ENCODE results near the gene PAWR. TPM values are rescaled to one million over a fixed set of nuclear protein-coding genes. Genes with fewer than 3 reads are reported as not detected.

PAWR gene
- 1 to 10 TPM; 4.6 to 5.3 TPM for total RNA-seq

GRCh38 chr12:79690638-79691510 lies at the start of gene PAWR:
Gene PAWR, minus strand, starts transcription at chr12:79690964. Its CDS starts 720 bp downstream, at chr12:79690244.
- Mint-ChIP-seq H3K9me3 (no peaks in the 10 kb centered on the region), H3K27ac (no peak within 1 kb of the TSS), H3K4me3 (peak within 1 kb of the TSS; percentile 72), H3K4me1 (ENCODE audit: low read depth) (peaks cover 9% of the 10 kb centered on the region), H3K27me3 (peaks cover 48% of the 10 kb centered on the region), H3K36me3 (no peaks in the 10 kb centered on the region)
- intact Hi-C loops (cut with micrococcal nuclease) = loop anchor here (2.0 kb wide), 1 partner anchor 48 kb away; no protein-coding TSS in a partner anchor
- CTCF ChIA-PET = no interaction called here
- peak; percentile 38 for DNase-seq
- POLR2A ChIA-PET = no interaction called here

- no peak overlapping the region for H3K4me3 Mint-ChIP-seq
- no peaks in the 10 kb centered on the region for H3K4me1 Mint-ChIP-seq (ENCODE audit: low read depth)
- peaks cover 11% of the 10 kb centered on the region for H3K27me3 Mint-ChIP-seq
- intact Hi-C loops (cut with micrococcal nuclease) = loop anchor here (2.0 to 5.0 kb wide), 4 partner anchors 47 to 331 kb away; partner anchors contain the start of gene PAWR
- POLR2A ChIA-PET = no interaction called here
- CTCF ChIA-PET = interaction anchor here (0.5 to 1.0 kb wide), 5 partner anchors 9 to 191 kb away, joined by 3 to 4 read pairs (median 3); no protein-coding TSS in a partner anchor
- H3K9me3 Mint-ChIP-seq = no peaks in the 10 kb centered on the region
- DNase-seq = peak; percentile 18
- H3K36me3 Mint-ChIP-seq = no peaks in the 10 kb centered on the region
- no peak overlapping the region for H3K27ac Mint-ChIP-seq
Measured at GRCh38 chr12:79737875-79738718, 47.3 kb upstream of the PAWR start.

- ChIA-PET CTCF (interaction anchor here (0.6 kb wide), 1 partner anchor 158 kb away, joined by 3 read pairs; no protein-coding TSS in a partner anchor), POLR2A (no interaction called here)
Measured at GRCh38 chr12:79732638-79733037, 41.9 kb upstream of the PAWR start.

GRCh38 chr12:79725987-79726386 lies 35.2 kb upstream of the PAWR start:
- Mint-ChIP-seq H3K4me1 (ENCODE audit: low read depth) (no peaks in the 10 kb centered on the region), H3K36me3 (no peaks in the 10 kb centered on the region), H3K27me3 (peaks cover 18% of the 10 kb centered on the region), H3K4me3 (no peak overlapping the region), H3K9me3 (no peaks in the 10 kb centered on the region), H3K27ac (no peak overlapping the region)
- POLR2A ChIA-PET = interaction anchor here (0.6 kb wide), 1 partner anchor 245 kb away, joined by 3 read pairs; no protein-coding TSS in a partner anchor
- intact Hi-C loops (cut with micrococcal nuclease) = no loop called here
- CTCF ChIA-PET = no interaction called here
- DNase-seq = no peak

More at GRCh38 chr12:79732638-79733037, 41.9 kb upstream of the PAWR start:
- no peaks in the 10 kb centered on the region for H3K9me3 Mint-ChIP-seq
- H3K4me3 Mint-ChIP-seq = no peak overlapping the region
- H3K27me3 Mint-ChIP-seq = peaks cover 13% of the 10 kb centered on the region
- no peaks in the 10 kb centered on the region for H3K36me3 Mint-ChIP-seq
- no peaks in the 10 kb centered on the region for H3K4me1 Mint-ChIP-seq (ENCODE audit: low read depth)
- no peak overlapping the region for H3K27ac Mint-ChIP-seq
- DNase-seq = no peak
- intact Hi-C loops (cut with micrococcal nuclease) = no loop called here

GRCh38 chr12:79717006-79717405 lies 26.2 kb upstream of the PAWR start:
- ChIA-PET POLR2A (no interaction called here), CTCF (no interaction called here)
- H3K27ac Mint-ChIP-seq = no peak overlapping the region
- peaks cover 7% of the 10 kb centered on the region for H3K27me3 Mint-ChIP-seq
- H3K36me3 Mint-ChIP-seq = no peaks in the 10 kb centered on the region
- no peak for DNase-seq
- H3K4me1 Mint-ChIP-seq (ENCODE audit: low read depth) = no peaks in the 10 kb centered on the region
- no peaks in the 10 kb centered on the region for H3K9me3 Mint-ChIP-seq
- no peak overlapping the region for H3K4me3 Mint-ChIP-seq
- intact Hi-C loops (cut with micrococcal nuclease) = no loop called here

GRCh38 chr12:79715308-79715707 lies 24.5 kb upstream of the PAWR start:
- ChIA-PET POLR2A (no interaction called here), CTCF (no interaction called here)
- no peak overlapping the region for H3K27ac Mint-ChIP-seq
- intact Hi-C loops (cut with micrococcal nuclease) = no loop called here
- no peaks in the 10 kb centered on the region for H3K36me3 Mint-ChIP-seq
- H3K4me1 Mint-ChIP-seq (ENCODE audit: low read depth) = no peaks in the 10 kb centered on the region
- no peak for DNase-seq
- H3K9me3 Mint-ChIP-seq = no peaks in the 10 kb centered on the region
- peaks cover 9% of the 10 kb centered on the region for H3K27me3 Mint-ChIP-seq
- no peak overlapping the region for H3K4me3 Mint-ChIP-seq

- Mint-ChIP-seq H3K4me1 (ENCODE audit: low read depth) (no peaks in the 10 kb centered on the region), H3K36me3 (no peaks in the 10 kb centered on the region), H3K9me3 (no peaks in the 10 kb centered on the region), H3K27ac (no peak overlapping the region), H3K27me3 (peaks cover 7% of the 10 kb centered on the region), H3K4me3 (no peak overlapping the region)
- intact Hi-C loops (cut with micrococcal nuclease) = no loop called here
- no peak for DNase-seq
- CTCF ChIA-PET = no interaction called here
- POLR2A ChIA-PET = no interaction called here
Measured at GRCh38 chr12:79710707-79711483, 20.1 kb upstream of the PAWR start.

GRCh38 chr12:79707830-79708229 lies 17.1 kb upstream of the PAWR start:
- ChIA-PET POLR2A (no interaction called here), CTCF (no interaction called here)
- Mint-ChIP-seq H3K27ac (no peak overlapping the region), H3K4me1 (ENCODE audit: low read depth) (no peaks in the 10 kb centered on the region), H3K4me3 (no peak overlapping the region), H3K9me3 (no peaks in the 10 kb centered on the region), H3K27me3 (peaks cover 10% of the 10 kb centered on the region), H3K36me3 (no peaks in the 10 kb centered on the region)
- no peak for DNase-seq
- intact Hi-C loops (cut with micrococcal nuclease) = no loop called here

GRCh38 chr12:79706676-79707075 lies 15.9 kb upstream of the PAWR start:
- CTCF ChIA-PET = interaction anchor here (0.6 kb wide), 1 partner anchor 221 kb away, joined by 4 read pairs; no protein-coding TSS in a partner anchor
- Mint-ChIP-seq H3K4me3 (no peak overlapping the region), H3K27me3 (peaks cover 6% of the 10 kb centered on the region), H3K36me3 (no peaks in the 10 kb centered on the region), H3K4me1 (ENCODE audit: low read depth) (no peaks in the 10 kb centered on the region), H3K27ac (no peak overlapping the region), H3K9me3 (no peaks in the 10 kb centered on the region)
- DNase-seq = no peak
- intact Hi-C loops (cut with micrococcal nuclease) = no loop called here
- POLR2A ChIA-PET = no interaction called here

- ChIA-PET POLR2A (no interaction called here), CTCF (no interaction called here)
- no peaks in the 10 kb centered on the region for H3K36me3 Mint-ChIP-seq
- DNase-seq = no peak
- peaks cover 2% of the 10 kb centered on the region for H3K27me3 Mint-ChIP-seq
- H3K4me3 Mint-ChIP-seq = no peak overlapping the region
- intact Hi-C loops (cut with micrococcal nuclease) = no loop called here
- H3K9me3 Mint-ChIP-seq = no peaks in the 10 kb centered on the region
- no peaks in the 10 kb centered on the region for H3K4me1 Mint-ChIP-seq (ENCODE audit: low read depth)
- H3K27ac Mint-ChIP-seq = no peak overlapping the region
Measured at GRCh38 chr12:79706156-79706555, 15.4 kb upstream of the PAWR start.

- Mint-ChIP-seq H3K9me3 (no peaks in the 10 kb centered on the region), H3K4me3 (no peak overlapping the region), H3K27ac (no peak overlapping the region), H3K27me3 (peaks cover 7% of the 10 kb centered on the region), H3K36me3 (no peaks in the 10 kb centered on the region), H3K4me1 (ENCODE audit: low read depth) (no peaks in the 10 kb centered on the region)
- CTCF ChIA-PET = no interaction called here
- DNase-seq = no peak
- intact Hi-C loops (cut with micrococcal nuclease) = no loop called here
- POLR2A ChIA-PET = no interaction called here
Measured at GRCh38 chr12:79698966-79699365, 8.2 kb upstream of the PAWR start.

- intact Hi-C loops (cut with micrococcal nuclease) = no loop called here
- Mint-ChIP-seq H3K27ac (no peak overlapping the region), H3K36me3 (no peaks in the 10 kb centered on the region), H3K9me3 (no peaks in the 10 kb centered on the region), H3K27me3 (peaks cover 21% of the 10 kb centered on the region), H3K4me1 (ENCODE audit: low read depth) (peaks cover under 1% of the 10 kb centered on the region), H3K4me3 (no peak overlapping the region)
- CTCF ChIA-PET = interaction anchor here (0.6 kb wide), 1 partner anchor 40 kb away, joined by 3 read pairs; no protein-coding TSS in a partner anchor
- no peak for DNase-seq
- POLR2A ChIA-PET = no interaction called here
Measured at GRCh38 chr12:79696416-79696815, 5.7 kb upstream of the PAWR start.
